MM.1S (cell line): Measurements from ENCODE around the gene PER1.

Source experiments
- EZH2 ChIP-seq: fragments of 300-600 bp; sonication (generic); optimal IDR thresholded peaks from 2 replicates; pipeline ENCODE3; 2017; ENCODE audit warnings: low read depth, mild to moderate bottlenecking, antibody characterized with exemption, low read length, mixed read lengths
- EZH2phosphoT487 ChIP-seq: fragments of 300-600 bp; sonication (generic); IDR thresholded peaks from 2 replicates; pipeline ENCODE4 v1.6.1; 2018; ENCODE audit warnings: antibody characterized with exemption, low read length
- TF ChIP-seq, protein P1 (sequence below): fragments of 300-600 bp; sonication (generic); IDR thresholded peaks from 2 replicates; pipeline ENCODE4 v1.5.1; 2016; ENCODE audit warnings: antibody characterized with exemption, low read length, mixed read lengths

DNA sequence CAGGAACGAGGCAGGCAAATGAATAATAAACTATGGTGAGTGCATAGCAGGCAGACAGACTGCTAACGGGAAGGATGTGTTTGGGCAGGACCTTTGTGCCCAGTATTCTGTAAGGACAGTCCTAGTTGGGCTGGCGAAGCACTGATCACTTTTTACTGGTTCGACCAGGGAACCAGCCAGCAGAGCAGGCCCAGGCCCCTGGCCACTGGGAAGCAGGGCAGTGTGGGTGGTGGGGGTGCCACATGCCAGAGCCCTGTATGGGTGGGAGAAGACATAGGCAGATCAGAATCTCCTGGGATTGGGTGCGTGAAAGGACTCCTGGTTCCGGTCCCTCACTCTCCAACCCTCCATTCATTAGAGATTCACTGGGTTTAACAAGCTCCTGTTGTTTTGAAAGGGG, 14.5 kb upstream of the PER1 start:
- TF ChIP-seq, protein P1, sequence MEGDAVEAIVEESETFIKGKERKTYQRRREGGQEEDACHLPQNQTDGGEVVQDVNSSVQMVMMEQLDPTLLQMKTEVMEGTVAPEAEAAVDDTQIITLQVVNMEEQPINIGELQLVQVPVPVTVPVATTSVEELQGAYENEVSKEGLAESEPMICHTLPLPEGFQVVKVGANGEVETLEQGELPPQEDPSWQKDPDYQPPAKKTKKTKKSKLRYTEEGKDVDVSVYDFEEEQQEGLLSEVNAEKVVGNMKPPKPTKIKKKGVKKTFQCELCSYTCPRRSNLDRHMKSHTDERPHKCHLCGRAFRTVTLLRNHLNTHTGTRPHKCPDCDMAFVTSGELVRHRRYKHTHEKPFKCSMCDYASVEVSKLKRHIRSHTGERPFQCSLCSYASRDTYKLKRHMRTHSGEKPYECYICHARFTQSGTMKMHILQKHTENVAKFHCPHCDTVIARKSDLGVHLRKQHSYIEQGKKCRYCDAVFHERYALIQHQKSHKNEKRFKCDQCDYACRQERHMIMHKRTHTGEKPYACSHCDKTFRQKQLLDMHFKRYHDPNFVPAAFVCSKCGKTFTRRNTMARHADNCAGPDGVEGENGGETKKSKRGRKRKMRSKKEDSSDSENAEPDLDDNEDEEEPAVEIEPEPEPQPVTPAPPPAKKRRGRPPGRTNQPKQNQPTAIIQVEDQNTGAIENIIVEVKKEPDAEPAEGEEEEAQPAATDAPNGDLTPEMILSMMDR = no peak
- TF ChIP-seq EZH2 (no peak), EZH2phosphoT487 (no peak)
